ENCODE results near the gene CEP83. TPM values are rescaled to one million over a fixed set of nuclear protein-coding genes. Genes with fewer than 3 reads are reported as not detected.

The CEP83 gene
- total and polyA plus RNA-seq, 2 donors, result 4.6 to 42.9 TPM

DNA sequence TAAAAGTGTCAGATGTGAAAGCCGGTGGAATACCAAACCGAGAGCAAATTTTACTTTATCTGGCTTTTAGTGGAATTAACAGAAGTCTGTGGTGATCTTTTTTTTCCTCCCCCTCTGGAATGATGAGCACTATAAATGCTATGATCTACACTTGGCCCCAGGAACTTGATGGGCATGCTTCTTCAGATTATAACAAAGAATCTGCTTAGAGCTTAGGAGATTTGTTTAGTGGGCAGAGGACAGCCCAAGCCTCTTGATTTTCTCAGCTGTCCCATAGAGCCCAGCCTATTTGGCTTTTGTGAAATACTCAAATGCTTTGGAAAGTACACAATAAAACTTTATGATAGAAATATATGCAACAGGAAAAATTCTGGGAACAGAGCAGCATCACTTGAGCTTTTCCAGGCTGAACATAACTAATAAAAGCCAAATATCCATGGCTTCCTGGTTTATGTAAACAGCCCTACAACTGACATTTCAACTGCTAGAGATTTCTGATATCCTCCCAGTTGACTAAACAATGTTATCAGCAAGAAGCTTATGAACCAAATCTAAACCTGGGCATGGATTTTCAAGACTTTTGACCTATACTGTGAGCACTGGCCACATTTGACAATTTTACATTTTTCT lies 161.7 kb downstream of the CEP83 start:
- Histone ChIP-seq H3K4me1 (ENCODE audit: insufficient read depth) (no peaks in the 10 kb centered on the region), H3K4me3 (ENCODE audit: low read depth, low read length) (no peak overlapping the region), H3K27ac (ENCODE audit: low read depth) (no peak overlapping the region), H3K36me3 (ENCODE audit: insufficient read depth) (no peaks in the 10 kb centered on the region)
- DNase-seq (ENCODE audit: extremely low spot score), result no peak
- 50% methylated on average over 2 of the region's 2 CpGs for WGBS

DNA sequence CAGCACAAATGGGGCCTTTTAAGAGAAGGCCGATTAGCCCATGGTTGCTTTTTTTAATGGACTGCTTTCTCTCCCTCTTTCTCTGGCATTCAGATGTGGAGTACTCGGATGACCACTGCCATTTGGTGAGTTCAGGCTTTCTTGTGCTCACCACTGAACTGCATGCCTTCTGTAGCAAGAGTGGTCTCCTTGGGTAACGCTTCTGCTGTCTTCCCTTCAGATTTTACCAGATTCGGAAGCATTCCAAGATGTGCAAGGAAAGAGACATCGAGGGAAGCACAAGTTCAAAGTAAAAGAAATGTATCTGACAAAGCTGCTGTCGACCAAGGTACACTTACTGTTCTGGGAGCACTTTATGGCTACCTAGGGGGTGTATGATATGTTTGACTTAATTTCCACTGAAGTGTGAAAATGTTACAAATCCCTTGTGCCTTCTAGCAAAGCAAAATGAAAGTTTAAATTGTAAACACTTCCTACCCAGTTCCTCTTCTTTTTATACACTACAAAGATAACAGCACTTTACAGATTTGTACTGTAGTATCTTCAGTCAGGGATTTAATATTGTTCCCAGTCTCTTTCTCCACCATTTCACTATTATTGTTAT lies 162.5 kb downstream of the CEP83 start:
- Histone ChIP-seq H3K27ac (ENCODE audit: low read depth) (no peak overlapping the region), H3K36me3 (ENCODE audit: insufficient read depth) (no peaks in the 10 kb centered on the region), H3K4me1 (ENCODE audit: insufficient read depth) (no peaks in the 10 kb centered on the region), H3K4me3 (ENCODE audit: low read depth, low read length) (no peak overlapping the region)
- DNase-seq (ENCODE audit: extremely low spot score), result no peak
- 95% methylated on average over 6 of the region's 6 CpGs for WGBS

DNA sequence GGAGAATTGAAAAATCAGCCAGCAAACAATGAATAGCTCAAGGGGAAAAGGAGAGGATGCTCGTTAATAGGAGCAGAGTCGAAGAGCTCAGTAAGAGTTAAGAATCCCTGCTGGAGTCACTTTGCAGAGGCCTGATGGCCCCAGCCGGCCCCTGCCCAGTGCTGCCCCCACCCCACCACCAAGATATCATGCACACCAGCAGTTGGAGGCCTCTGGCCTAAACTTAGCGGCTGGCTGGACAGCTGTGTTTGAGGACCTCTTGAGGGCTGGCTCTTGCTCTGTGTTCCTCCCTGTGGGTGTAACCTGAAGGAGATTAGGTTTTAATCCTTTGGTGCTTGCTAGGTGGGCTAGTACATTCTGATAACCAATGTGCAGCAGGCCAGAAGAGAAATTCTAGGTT lies 169.3 kb downstream of the CEP83 start:
- no peak for DNase-seq (ENCODE audit: extremely low spot score)
- 55% methylated on average over 4 of the region's 4 CpGs for WGBS
- H3K4me3 ChIP-seq (ENCODE audit: low read depth, low read length), result no peak overlapping the region
- H3K36me3 ChIP-seq (ENCODE audit: insufficient read depth), result no peaks in the 10 kb centered on the region
- no peak overlapping the region for H3K27ac ChIP-seq (ENCODE audit: low read depth)
- no peaks in the 10 kb centered on the region for H3K4me1 ChIP-seq (ENCODE audit: insufficient read depth)

DNA sequence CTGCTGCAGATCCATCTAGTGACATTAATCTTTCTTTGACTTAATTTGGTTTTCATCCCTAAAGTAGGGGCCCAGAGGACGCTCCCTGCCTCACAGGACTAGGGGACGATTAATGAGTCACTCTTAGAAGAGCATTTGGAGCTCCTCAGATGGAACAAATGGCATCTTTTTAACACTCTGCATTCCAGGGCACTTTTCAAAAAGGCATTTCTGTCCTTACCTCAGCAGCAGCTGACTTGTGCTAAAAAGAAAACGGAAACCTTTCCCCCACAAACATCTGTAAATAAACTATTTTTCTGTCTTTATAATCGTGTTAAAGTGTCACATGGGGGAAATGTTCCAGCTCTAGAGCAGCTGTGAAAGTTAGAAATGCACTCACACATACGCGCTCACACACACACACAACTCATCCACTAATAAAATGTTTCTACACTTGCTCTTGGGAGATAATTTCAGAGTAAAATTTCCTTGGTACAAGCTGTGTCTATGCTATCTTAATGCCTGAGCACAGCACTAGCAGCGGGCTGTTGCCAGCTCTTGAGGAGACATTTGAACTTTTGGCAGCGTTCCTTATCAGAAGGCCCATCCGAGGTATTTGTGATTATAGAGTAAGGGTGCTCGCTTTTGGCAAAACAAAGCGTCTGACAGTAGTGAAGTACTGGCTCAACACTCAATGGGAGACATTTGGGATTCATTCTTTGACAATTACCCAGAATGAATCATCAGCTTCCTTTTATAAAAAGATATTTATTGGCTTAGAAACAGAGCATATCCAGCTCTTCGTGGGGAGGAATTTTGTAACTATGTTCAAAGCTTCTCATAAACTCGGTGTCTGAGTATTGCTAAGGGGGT lies 170.0 kb downstream of the CEP83 start:
- no peak overlapping the region for H3K27ac ChIP-seq (ENCODE audit: low read depth)
- H3K4me1 ChIP-seq (ENCODE audit: insufficient read depth), result no peaks in the 10 kb centered on the region
- H3K36me3 ChIP-seq (ENCODE audit: insufficient read depth), result no peaks in the 10 kb centered on the region
- WGBS, result 19% methylated on average over 13 of the region's 13 CpGs
- no peak overlapping the region for H3K4me3 ChIP-seq (ENCODE audit: low read depth, low read length)
- peak; percentile 60 for DNase-seq (ENCODE audit: extremely low spot score)

DNA sequence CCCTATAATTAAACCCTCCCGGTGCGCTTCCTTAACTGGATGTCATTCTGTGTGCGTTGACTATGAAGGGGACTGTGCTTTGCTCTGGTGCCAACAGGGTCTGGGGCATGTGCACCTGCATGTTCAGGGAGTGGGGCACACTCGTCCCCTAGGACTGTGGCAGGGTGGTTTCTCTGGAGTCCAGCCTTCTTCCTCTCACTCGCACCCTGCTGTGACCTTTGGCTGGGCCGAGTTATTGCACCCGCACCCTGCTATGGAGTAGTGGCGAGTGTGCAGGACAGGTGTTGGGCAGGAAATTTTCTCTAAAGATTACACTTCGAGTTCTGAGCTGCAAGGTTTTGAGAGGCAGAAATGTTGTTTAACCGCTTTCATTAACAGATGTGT lies 172.4 kb downstream of the CEP83 start:
- DNase-seq (ENCODE audit: extremely low spot score), result no peak
- no peaks in the 10 kb centered on the region for H3K36me3 ChIP-seq (ENCODE audit: insufficient read depth)
- WGBS, result 85% methylated on average over 10 of the region's 10 CpGs
- H3K27ac ChIP-seq (ENCODE audit: low read depth), result no peak overlapping the region
- H3K4me1 ChIP-seq (ENCODE audit: insufficient read depth), result no peaks in the 10 kb centered on the region
- H3K4me3 ChIP-seq (ENCODE audit: low read depth, low read length), result no peak overlapping the region

DNA sequence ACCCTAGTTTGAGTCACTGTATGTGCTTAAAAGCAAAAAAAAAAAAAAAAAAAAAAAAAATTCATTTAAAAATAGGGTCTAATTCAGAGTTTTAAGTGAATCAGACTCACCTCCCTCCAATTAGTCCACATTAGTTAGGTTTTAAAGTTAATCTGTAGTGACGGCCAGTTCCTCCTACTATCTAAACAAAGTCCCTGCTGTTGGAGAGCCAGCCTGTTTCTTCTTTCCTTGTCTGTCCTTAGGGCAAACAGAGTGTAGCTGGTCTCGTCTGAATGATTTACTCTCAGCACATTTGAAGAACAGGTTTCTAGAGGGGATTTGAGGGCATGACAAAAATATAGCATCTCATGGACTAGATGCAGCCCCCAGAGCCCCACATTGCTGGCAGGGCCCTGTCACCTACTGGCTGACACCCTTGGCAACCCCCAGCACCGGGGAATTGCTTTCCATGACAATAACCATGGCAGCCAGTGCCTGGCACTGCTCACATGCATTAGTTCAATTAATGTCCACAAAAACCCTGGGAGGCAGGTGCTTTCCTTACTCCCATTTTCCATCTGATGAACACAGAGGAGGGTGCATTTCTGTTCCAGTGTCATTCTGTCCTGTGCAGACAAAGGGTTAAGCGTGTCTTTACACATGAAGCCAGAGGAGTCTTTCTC lies 173.0 kb downstream of the CEP83 start:
- no peaks in the 10 kb centered on the region for H3K4me1 ChIP-seq (ENCODE audit: insufficient read depth)
- no peak overlapping the region for H3K4me3 ChIP-seq (ENCODE audit: low read depth, low read length)
- no peaks in the 10 kb centered on the region for H3K36me3 ChIP-seq (ENCODE audit: insufficient read depth)
- H3K27ac ChIP-seq (ENCODE audit: low read depth), result no peak overlapping the region
- WGBS, result 72% methylated on average over 4 of the region's 4 CpGs
- DNase-seq (ENCODE audit: extremely low spot score), result no peak

DNA sequence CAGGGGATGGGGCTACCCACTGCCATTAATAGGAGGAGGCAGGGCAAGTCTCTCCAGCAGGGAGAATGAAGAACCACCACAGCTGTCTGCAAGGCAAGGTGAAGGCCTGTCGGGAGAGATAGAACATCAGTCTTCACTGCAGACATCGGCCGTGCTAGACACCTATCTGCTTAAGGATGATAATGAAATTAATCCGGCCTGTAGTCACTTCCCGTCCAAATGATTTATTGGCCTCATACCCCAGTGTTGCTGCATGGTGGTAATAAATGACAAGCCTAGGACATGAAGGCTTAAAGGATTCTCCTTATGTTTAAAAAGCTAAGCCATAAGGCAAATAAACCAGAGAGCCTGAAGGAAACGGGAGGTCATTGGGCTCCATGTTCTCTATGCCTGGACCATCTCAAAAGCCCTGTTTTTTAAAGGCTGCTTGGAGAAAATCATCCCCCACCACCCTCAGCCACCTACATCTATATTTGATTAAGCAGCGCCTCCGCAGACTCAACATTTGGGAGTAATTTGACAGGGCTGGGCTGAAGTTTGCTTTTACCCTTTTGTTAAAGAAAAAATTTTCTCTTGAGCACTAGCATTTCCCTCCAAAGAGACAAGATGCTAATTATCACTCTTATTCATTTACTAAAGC lies 173.6 kb downstream of the CEP83 start:
- H3K27ac ChIP-seq (ENCODE audit: low read depth), result no peak overlapping the region
- H3K4me3 ChIP-seq (ENCODE audit: low read depth, low read length), result no peak overlapping the region
- WGBS, result 41% methylated on average over 8 of the region's 8 CpGs
- no peaks in the 10 kb centered on the region for H3K36me3 ChIP-seq (ENCODE audit: insufficient read depth)
- DNase-seq (ENCODE audit: extremely low spot score), result no peak
- no peaks in the 10 kb centered on the region for H3K4me1 ChIP-seq (ENCODE audit: insufficient read depth)

DNA sequence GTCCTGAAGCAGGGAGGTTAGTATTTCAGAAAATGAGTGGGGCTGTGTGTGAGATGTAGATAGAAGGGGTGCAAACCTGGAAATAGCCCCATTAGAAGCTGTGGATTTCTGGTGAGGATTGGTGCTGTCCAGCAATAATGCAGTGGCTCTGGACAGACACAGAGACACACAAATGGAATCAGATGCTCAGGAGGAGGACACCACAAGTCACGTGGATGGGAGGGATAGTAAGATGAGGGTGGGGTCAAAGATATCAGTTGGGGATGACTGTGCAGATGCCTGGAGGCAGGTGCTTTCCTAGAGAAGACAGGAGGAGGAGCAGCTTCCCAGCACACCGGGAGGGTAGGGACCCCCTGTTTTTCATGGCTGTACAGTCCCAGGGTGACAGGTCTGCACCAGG lies 174.8 kb downstream of the CEP83 start:
- no peaks in the 10 kb centered on the region for H3K4me1 ChIP-seq (ENCODE audit: insufficient read depth)
- WGBS, result 63% methylated on average over 2 of the region's 2 CpGs
- no peak overlapping the region for H3K27ac ChIP-seq (ENCODE audit: low read depth)
- H3K36me3 ChIP-seq (ENCODE audit: insufficient read depth), result no peaks in the 10 kb centered on the region
- no peak for DNase-seq (ENCODE audit: extremely low spot score)
- no peak overlapping the region for H3K4me3 ChIP-seq (ENCODE audit: low read depth, low read length)

DNA sequence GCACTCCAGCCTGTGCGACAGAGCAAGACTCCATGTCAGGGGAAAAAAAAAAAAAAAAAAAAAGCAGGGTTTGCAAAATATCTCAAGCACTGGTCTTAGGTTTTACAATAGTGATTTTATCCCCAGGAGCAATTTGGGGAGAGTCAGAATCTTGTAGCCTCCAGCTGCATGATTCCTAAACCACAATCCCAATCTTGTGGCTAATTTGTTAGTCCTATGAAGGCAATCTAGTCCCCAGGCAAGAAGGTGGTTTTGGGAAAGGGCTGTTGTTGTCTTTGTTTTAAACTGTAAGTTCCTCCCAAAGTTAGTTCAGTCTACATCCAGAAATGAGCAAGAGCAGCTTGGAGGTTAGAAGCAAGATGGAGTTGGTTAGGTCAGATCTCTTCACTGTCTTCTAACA lies 175.6 kb downstream of the CEP83 start:
- Histone ChIP-seq H3K4me3 (ENCODE audit: low read depth, low read length) (no peak overlapping the region), H3K36me3 (ENCODE audit: insufficient read depth) (no peaks in the 10 kb centered on the region), H3K27ac (ENCODE audit: low read depth) (no peak overlapping the region), H3K4me1 (ENCODE audit: insufficient read depth) (no peaks in the 10 kb centered on the region)
- WGBS, result 100% methylated on average over 1 of the region's 1 CpG
- DNase-seq (ENCODE audit: extremely low spot score), result no peak

DNA sequence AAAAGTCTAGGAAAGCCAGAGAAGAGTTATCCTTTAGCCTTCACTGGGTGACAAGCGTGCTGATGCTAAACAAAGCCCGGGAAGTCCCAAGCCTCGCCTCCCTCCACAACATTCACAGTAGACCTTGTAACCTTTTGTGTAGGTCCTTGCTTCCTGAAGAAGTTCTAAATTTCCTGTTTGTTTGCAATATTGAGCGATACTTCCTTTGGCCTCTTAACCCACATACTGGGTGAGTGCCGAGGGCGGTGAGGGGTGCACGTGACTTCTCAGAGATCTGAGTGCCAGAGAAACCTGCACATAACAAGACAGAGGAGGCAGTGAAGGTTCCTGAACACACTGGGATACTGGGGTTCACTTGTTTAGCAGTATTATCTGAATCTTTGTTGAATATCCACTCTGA lies 177.0 kb downstream of the CEP83 start:
- no peak for DNase-seq (ENCODE audit: extremely low spot score)
- Histone ChIP-seq H3K36me3 (ENCODE audit: insufficient read depth) (no peaks in the 10 kb centered on the region), H3K4me1 (ENCODE audit: insufficient read depth) (no peaks in the 10 kb centered on the region), H3K27ac (ENCODE audit: low read depth) (no peak overlapping the region), H3K4me3 (ENCODE audit: low read depth, low read length) (no peak overlapping the region)
- 71% methylated on average over 7 of the region's 7 CpGs for WGBS

DNA sequence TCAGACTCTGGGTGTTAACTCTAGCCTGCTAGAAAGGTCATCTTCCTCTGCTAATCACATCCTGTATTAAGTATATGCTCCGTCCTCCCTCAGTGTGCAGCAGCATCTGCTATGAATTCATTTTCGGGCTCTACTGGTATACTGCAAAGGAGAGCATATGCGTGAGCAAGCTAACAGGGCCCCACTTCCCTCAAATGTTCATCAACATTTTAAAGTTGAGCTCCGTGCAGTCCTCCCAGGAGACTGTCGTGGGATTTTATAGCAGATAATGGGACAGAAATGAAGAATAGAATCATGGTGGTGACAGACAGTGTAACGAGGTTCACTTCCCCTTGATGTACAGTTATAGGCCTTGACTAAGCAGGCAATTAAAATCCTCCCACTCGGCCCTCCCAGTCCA lies 179.6 kb downstream of the CEP83 start:
- WGBS, result 95% methylated on average over 7 of the region's 7 CpGs
- no peaks in the 10 kb centered on the region for H3K4me1 ChIP-seq (ENCODE audit: insufficient read depth)
- H3K36me3 ChIP-seq (ENCODE audit: insufficient read depth), result no peaks in the 10 kb centered on the region
- no peak for DNase-seq (ENCODE audit: extremely low spot score)
- no peak overlapping the region for H3K27ac ChIP-seq (ENCODE audit: low read depth)
- no peak overlapping the region for H3K4me3 ChIP-seq (ENCODE audit: low read depth, low read length)

DNA sequence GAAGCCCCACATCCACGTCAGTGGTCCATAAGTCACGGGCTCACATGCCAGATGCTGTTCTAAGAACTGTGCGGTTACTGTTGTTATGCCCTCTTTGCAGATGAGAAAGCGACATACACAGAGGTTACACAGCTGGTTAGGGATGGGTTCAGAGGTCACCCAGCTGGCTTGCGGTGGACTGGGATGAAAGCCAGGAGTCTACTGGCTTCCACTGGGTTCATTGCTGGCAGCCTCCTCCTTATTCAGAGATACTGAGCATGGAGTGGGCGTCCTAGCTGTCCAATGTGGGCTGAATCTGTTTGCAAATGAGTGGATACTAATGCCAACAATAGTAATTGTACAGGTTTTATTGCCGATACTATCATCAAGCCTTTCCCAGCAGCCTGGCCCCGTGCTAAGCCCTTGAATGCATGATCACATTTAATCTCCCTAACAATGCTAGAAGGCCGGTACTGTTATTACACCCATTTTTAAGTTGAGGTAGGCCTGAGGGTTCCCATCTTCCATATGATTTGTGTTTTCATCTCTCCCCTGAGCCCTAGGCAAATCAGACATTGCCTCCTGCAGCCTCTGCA lies 182.2 kb downstream of the CEP83 start:
- no peaks in the 10 kb centered on the region for H3K36me3 ChIP-seq (ENCODE audit: insufficient read depth)
- DNase-seq (ENCODE audit: extremely low spot score), result no peak
- H3K4me3 ChIP-seq (ENCODE audit: low read depth, low read length), result no peak overlapping the region
- H3K27ac ChIP-seq (ENCODE audit: low read depth), result no peak overlapping the region
- no peaks in the 10 kb centered on the region for H3K4me1 ChIP-seq (ENCODE audit: insufficient read depth)
- WGBS, result 91% methylated on average over 9 of the region's 9 CpGs

DNA sequence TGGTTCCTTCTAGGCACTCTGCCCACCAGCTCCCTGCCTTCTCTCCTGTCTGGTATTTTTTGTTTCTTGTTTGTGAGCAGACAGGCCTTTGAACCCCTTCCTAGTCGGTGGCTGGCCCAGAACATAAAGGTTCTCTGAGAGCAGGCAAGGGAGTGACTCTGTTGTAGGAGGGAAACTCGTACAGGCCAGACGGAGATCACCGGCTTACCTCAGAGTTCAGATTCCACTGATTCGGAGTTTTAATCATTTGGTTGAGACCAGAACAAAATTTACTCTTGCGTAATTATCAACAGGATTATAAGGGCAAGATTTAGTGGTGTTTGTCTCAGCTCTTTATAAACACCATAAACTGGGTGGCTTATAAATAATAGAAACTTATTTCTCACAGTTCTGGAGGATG lies 182.9 kb downstream of the CEP83 start:
- Histone ChIP-seq H3K27ac (ENCODE audit: low read depth) (no peak overlapping the region), H3K36me3 (ENCODE audit: insufficient read depth) (no peaks in the 10 kb centered on the region), H3K4me3 (ENCODE audit: low read depth, low read length) (no peak overlapping the region), H3K4me1 (ENCODE audit: insufficient read depth) (no peaks in the 10 kb centered on the region)
- WGBS, result 94% methylated on average over 6 of the region's 6 CpGs
- DNase-seq (ENCODE audit: extremely low spot score), result no peak
